Fibroblast of lung (primary cell): Measurements from ENCODE around the gene C10orf67. TPM values are rescaled to one million over a fixed set of nuclear protein-coding genes. Genes with fewer than 3 reads are reported as not detected.

Experiments used
- DNase-seq, 2 donors: peaks; one replicate each; pipeline versions ENCODE4 v3.0.0 to v3.0.0-alpha.2; 2010; ENCODE audit warnings: low read depth in 2 of 2
- H2AFZ ChIP-seq: 2 replicates; pipeline ENCODE4 v1.5.1; 2012; ENCODE audit warnings: low read length, control low read depth, inconsistent platforms
- H3K27ac ChIP-seq: 2 replicates; pipeline ENCODE4 v1.5.1; 2011; ENCODE audit warnings: low read length, control low read depth; ENCODE audit not compliant: insufficient read depth
- H3K27me3 ChIP-seq: 2 replicates; pipeline ENCODE4 v1.5.1; 2011; ENCODE audit warnings: mild to moderate bottlenecking, low read length; ENCODE audit not compliant: control insufficient read depth, insufficient read depth
- H3K36me3 ChIP-seq: 2 replicates; pipeline ENCODE4 v1.5.1; 2011; ENCODE audit warnings: low read length; ENCODE audit not compliant: control insufficient read depth, insufficient read depth
- H3K4me1 ChIP-seq: 2 replicates; pipeline ENCODE4 v1.5.1; 2011; ENCODE audit warnings: low read length; ENCODE audit not compliant: control insufficient read depth, insufficient read depth; ENCODE audit errors: extremely low read depth
- H3K4me2 ChIP-seq: 2 replicates; pipeline ENCODE4 v1.5.1; 2011; ENCODE audit warnings: low read length, control low read depth; ENCODE audit not compliant: insufficient read depth; ENCODE audit errors: extremely low read depth
- H3K4me3 ChIP-seq, 4 experiments: fragments of 200-600 bp in 1 of 4; sonication (generic) in 1 of 4; replicated peaks in 1 of 4; 2 replicates each; pipeline ENCODE4 v1.5.1; 2011 to 2016; ENCODE audit warnings: low read length in 4 of 4, low read depth in 3 of 4, mild to moderate bottlenecking in 3 of 4, control low read depth in 2 of 4, inconsistent platforms in 1 of 4, mixed read lengths in 1 of 4; ENCODE audit not compliant: insufficient read depth in 1 of 4; ENCODE audit errors: control extremely low read depth in 1 of 4
- H3K79me2 ChIP-seq: 2 replicates; pipeline ENCODE4 v1.5.1; 2012; ENCODE audit warnings: mild to moderate bottlenecking, low read length, inconsistent platforms; ENCODE audit not compliant: control insufficient read depth, insufficient read depth
- H3K9ac ChIP-seq: 2 replicates; pipeline ENCODE4 v1.5.1; 2011; ENCODE audit warnings: mild to moderate bottlenecking, low read length, control low read depth; ENCODE audit not compliant: insufficient read depth
- H3K9me3 ChIP-seq: 2 replicates; pipeline ENCODE4 v1.5.1; 2012; ENCODE audit warnings: low read depth, low read length; ENCODE audit not compliant: control insufficient read depth, insufficient read depth
- H4K20me1 ChIP-seq: 2 replicates; pipeline ENCODE4 v1.5.1; 2011; ENCODE audit warnings: low read length; ENCODE audit not compliant: control insufficient read depth, insufficient read depth; ENCODE audit errors: extremely low read depth
- EZH2 ChIP-seq: IDR thresholded peaks from 2 replicates; pipeline ENCODE4 v1.5.1; 2012; ENCODE audit warnings: low read length, control low read depth, mild to moderate bottlenecking; ENCODE audit errors: missing control alignments
- polyA plus RNA-seq, 2 donors: library from polyadenylated mRNA; depleted of rRNA in 1 of 2; stranded (reverse) in 1 of 2; unstranded in 1 of 2; fragments of >200 nt; gene quantifications; 2 replicates each; pipeline ENCODE4 v1.2.1, GENCODE V29; 2011 to 2012; ENCODE audit warnings: missing spikeins in 1 of 2
- total RNA-seq: library from RNA; depleted of rRNA; stranded (reverse); fragments of >200 nt; gene quantifications from 2 replicates; pipeline ENCODE4 v1.2.1, GENCODE V29; 2014
- TF ChIP-seq, protein P1 (sequence below), 2 donors: IDR thresholded peaks in 1 of 2; conservative IDR thresholded peaks in 1 of 2; 1 replicate in 1 of 2; 2 replicates in 1 of 2; pipeline ENCODE4 v1.5.1; 2011 to 2012; ENCODE audit warnings: low read length in 2 of 2, control low read depth in 1 of 2, inconsistent platforms in 1 of 2, low read depth in 1 of 2, mild to moderate bottlenecking in 1 of 2

The C10orf67 gene
- total and polyA plus RNA-seq, 2 donors (not counting 1 experiment from before 2014, with no cell fraction given), result under 0.01 to 0.16 TPM

DNA sequence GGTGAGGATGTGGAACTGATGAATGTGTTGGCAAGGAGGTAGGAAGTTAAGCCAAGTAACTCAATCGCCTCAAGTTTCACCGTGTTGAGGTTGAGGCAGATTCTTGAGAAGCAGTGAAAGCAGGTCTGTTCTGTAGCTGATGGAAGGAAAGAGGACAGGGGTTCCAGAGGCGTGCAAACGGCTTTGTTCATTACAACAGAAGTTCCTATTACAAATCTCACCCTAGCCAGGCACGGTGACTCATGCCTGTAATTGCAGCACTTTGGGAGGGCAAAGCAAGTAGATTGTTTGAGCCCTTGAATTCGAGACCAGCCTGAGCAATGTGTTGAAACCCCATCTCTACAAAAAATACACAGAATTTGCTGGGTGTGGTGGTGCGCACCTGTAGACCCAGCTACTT is 189.4 kb downstream of the C10orf67 start:
- TF ChIP-seq EZH2, result no peak
- TF ChIP-seq, protein P1, sequence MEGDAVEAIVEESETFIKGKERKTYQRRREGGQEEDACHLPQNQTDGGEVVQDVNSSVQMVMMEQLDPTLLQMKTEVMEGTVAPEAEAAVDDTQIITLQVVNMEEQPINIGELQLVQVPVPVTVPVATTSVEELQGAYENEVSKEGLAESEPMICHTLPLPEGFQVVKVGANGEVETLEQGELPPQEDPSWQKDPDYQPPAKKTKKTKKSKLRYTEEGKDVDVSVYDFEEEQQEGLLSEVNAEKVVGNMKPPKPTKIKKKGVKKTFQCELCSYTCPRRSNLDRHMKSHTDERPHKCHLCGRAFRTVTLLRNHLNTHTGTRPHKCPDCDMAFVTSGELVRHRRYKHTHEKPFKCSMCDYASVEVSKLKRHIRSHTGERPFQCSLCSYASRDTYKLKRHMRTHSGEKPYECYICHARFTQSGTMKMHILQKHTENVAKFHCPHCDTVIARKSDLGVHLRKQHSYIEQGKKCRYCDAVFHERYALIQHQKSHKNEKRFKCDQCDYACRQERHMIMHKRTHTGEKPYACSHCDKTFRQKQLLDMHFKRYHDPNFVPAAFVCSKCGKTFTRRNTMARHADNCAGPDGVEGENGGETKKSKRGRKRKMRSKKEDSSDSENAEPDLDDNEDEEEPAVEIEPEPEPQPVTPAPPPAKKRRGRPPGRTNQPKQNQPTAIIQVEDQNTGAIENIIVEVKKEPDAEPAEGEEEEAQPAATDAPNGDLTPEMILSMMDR (conservative IDR thresholded peaks at IDR 0.05 in 1 of 2, IDR thresholded peaks at IDR 0.05 in 1 of 2; ENCODE audit: low read depth in 1 of 2, low read length in 2 of 2), result no peak
- Histone ChIP-seq H3K9ac (no peak overlapping the region), H3K4me2 (no peak overlapping the region), H3K27ac (no peak overlapping the region), H3K27me3 (no peaks in the 10 kb centered on the region), H3K9me3 (no peaks in the 10 kb centered on the region), H3K4me1 (peaks cover 2% of the 10 kb centered on the region), H3K4me3 (no peak overlapping the region), H4K20me1 (no peaks in the 10 kb centered on the region), H2AFZ (no peak overlapping the region), H3K79me2 (no peaks in the 10 kb centered on the region), H3K36me3 (no peaks in the 10 kb centered on the region)
- DNase-seq, result no peak

Other genes starting within 250 kb of the C10orf67 start
- 16.9 and 19.0 TPM in 2 replicates for gene MSRB2, start 249.2 kb downstream of the C10orf67 start, total RNA-seq
- gene MSRB2, start 249.2 kb downstream of the C10orf67 start, polyA plus RNA-seq, result 31.9 and 33.0 TPM in 2 replicates
- gene PTF1A, start 152.5 kb downstream of the C10orf67 start, total RNA-seq, result not detected in 2 replicates
- not detected in 2 replicates for gene PTF1A, start 152.5 kb downstream of the C10orf67 start, polyA plus RNA-seq
- 6.7 and 6.8 TPM in 2 replicates for gene OTUD1, start 94.3 kb upstream of the C10orf67 start, total RNA-seq
- gene OTUD1, start 94.3 kb upstream of the C10orf67 start, polyA plus RNA-seq, result 3.7 and 4.2 TPM in 2 replicates